HFFc6 (cell line): Measurements from ENCODE around the gene DACT3. TPM values are rescaled to one million over a fixed set of nuclear protein-coding genes. Genes with fewer than 3 reads are reported as not detected.

Experiments
- DNase-seq: peaks from one replicate; pipeline ENCODE4 v3.0.0-alpha.2; 2018
- H3K27ac Mint-ChIP-seq: 2 replicates; pipeline ENCODE4 v1.8.0; 2020; ENCODE audit warnings: mild to moderate bottlenecking, mixed read lengths
- H3K27me3 Mint-ChIP-seq: 2 replicates; pipeline ENCODE4 v1.8.0; 2021; ENCODE audit warnings: mild to moderate bottlenecking, moderate library complexity, mixed read lengths; ENCODE audit not compliant: insufficient read depth
- H3K36me3 Mint-ChIP-seq: 2 replicates; pipeline ENCODE4 v1.8.0; 2021; ENCODE audit warnings: low read depth, mixed read lengths
- H3K4me1 Mint-ChIP-seq: 2 replicates; pipeline ENCODE4 v1.8.0; 2020; ENCODE audit warnings: low read depth, mixed read lengths
- H3K4me3 Mint-ChIP-seq: 2 replicates; pipeline ENCODE4 v1.8.0; 2020; ENCODE audit warnings: mild to moderate bottlenecking, moderate library complexity, mixed read lengths
- H3K9me3 Mint-ChIP-seq: 2 replicates; pipeline ENCODE4 v1.8.0; 2020; ENCODE audit warnings: mild to moderate bottlenecking, mixed read lengths
- CTCF ChIP-seq: fragments of 200-600 bp; sonication (generic); IDR thresholded peaks from 2 replicates; pipeline ENCODE4 v1.5.0; 2021; ENCODE audit warnings: antibody characterized with exemption, mild to moderate bottlenecking
- total RNA-seq, 6 experiments: library from RNA; stranded (reverse); fragmentation: NEBNext Ultra II Directional; extraction: Animal tissue kit (Norgen Biotek cat#: 25700); gene quantifications; 2 replicates in 1 of 6; 3 replicates in 5 of 6; pipeline ENCODE4 v1.2.3, GENCODE V29; 2021

DACT3 gene
- total RNA-seq, 6 experiments from 2014 or later: 12.6 to 17.2 (median 15.5) TPM

DNA sequence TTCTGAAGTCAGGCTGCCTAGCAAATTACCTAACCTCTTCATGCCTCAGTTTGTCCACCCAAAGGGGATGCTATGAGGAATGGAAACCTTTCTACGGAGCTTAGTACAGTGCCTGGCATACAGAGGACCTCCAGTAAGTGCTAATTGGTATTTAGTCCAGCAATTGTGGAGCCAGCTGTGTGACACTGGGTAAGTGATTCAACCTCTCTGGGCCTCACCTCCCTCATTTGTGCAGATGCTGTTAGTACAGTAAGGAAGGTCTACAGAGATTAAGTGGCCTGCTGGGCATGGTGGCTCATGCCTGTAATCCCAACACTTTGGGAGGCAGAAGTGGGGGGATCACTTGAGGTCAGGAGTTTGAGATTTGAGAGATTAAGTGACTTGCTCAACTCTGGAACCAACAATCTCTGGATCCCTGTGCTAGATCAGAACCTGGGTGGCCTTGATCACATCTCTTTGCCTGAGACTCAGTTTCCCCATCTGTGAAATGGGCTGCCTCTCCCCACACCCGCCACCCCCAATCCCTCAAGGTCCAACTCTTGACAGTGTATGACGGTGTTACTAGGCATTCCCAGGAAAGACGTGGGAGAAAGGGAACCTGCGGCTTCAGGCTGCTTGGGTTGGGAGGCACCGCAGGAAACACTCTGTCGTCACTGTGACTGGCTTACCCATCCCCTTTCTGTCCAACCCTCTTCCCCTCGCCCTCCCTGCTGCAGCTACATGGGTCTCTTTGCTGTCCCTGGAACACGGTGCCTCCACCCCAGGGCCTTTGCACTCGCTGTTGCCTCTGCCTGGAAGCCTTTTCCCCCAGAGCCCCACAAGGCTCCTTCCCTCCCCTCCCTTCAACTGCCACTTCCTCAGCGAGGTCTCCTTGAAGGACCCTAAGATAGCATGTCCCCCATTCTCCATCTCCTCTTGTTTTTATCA is 37.7 kb upstream of the DACT3 start:
- Mint-ChIP-seq H3K36me3 (peaks cover 33% of the 10 kb centered on the region), H3K4me3 (no peak overlapping the region), H3K27me3 (peaks cover 1% of the 10 kb centered on the region; the same call in 1 of the 2 replicates), H3K27ac (no peak overlapping the region), H3K9me3 (no peaks in the 10 kb centered on the region), H3K4me1 (no peaks in the 10 kb centered on the region)
- no peak for TF ChIP-seq CTCF
- no peak for DNase-seq

- TF ChIP-seq CTCF: no peak
- no peak overlapping the region for H3K27ac Mint-ChIP-seq
- peaks cover 1% of the 10 kb centered on the region; the same call in 1 of the 2 replicates for H3K27me3 Mint-ChIP-seq
- no peaks in the 10 kb centered on the region for H3K9me3 Mint-ChIP-seq
- no peak overlapping the region for H3K4me3 Mint-ChIP-seq
- no peaks in the 10 kb centered on the region for H3K4me1 Mint-ChIP-seq
- peaks cover 43% of the 10 kb centered on the region for H3K36me3 Mint-ChIP-seq
- DNase-seq: no peak
Measured at GRCh38 chr19:46697204-46697960, 36.4 kb upstream of the DACT3 start.

GRCh38 chr19:46696866-46697203 is 35.9 kb upstream of the DACT3 start:
- Mint-ChIP-seq H3K27ac (no peak overlapping the region), H3K4me1 (no peaks in the 10 kb centered on the region), H3K9me3 (no peaks in the 10 kb centered on the region), H3K4me3 (no peak overlapping the region), H3K27me3 (peaks cover 1% of the 10 kb centered on the region; the same call in 1 of the 2 replicates), H3K36me3 (peaks cover 49% of the 10 kb centered on the region)
- TF ChIP-seq CTCF: no peak
- no peak for DNase-seq

- H3K27ac Mint-ChIP-seq: no peak overlapping the region
- no peak overlapping the region for H3K4me3 Mint-ChIP-seq
- DNase-seq: no peak
- no peak for TF ChIP-seq CTCF
- no peaks in the 10 kb centered on the region for H3K9me3 Mint-ChIP-seq
- H3K4me1 Mint-ChIP-seq: no peaks in the 10 kb centered on the region
- peaks cover 53% of the 10 kb centered on the region for H3K36me3 Mint-ChIP-seq
- H3K27me3 Mint-ChIP-seq: peaks cover 1% of the 10 kb centered on the region; the same call in 1 of the 2 replicates
Measured at GRCh38 chr19:46696052-46696451, 35.1 kb upstream of the DACT3 start.

DNA sequence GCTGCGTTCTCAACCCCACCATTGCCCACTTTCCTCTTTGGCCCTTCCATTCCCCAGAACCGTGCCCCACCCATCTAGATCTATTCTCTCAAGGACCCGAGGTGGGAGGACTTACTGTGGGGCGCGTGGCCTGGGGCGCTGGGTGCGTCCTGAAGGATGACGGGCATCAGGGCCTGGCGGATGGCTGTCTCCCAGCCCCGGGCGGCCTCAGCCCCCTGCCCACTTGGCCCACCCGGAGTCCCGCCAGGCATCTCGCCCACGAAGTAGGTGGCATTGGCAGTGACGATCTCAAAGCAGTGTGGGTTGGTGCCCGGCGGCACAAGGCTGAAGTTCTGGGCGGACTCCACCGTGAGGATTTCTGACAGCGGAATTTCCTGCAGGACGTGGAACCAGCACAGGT is 32.8 kb upstream of the DACT3 start:
- Mint-ChIP-seq H3K9me3 (no peaks in the 10 kb centered on the region), H3K4me3 (no peak overlapping the region), H3K36me3 (peaks cover 54% of the 10 kb centered on the region), H3K27ac (no peak overlapping the region), H3K4me1 (no peaks in the 10 kb centered on the region), H3K27me3 (no peaks in the 10 kb centered on the region)
- no peak for TF ChIP-seq CTCF
- no peak for DNase-seq
